GM19023 (cell line): ENCODE measurements around the gene TCF7L2.

ENCODE experiments used
- ATAC-seq: cut with Tn5 transposase; IDR thresholded peaks from one replicate; pipeline ENCODE4 v1.9.1; 2021; ENCODE audit warnings: mild to moderate bottlenecking, moderate library complexity; ENCODE audit not compliant: unreplicated experiment

Gene TCF7L2

DNA sequence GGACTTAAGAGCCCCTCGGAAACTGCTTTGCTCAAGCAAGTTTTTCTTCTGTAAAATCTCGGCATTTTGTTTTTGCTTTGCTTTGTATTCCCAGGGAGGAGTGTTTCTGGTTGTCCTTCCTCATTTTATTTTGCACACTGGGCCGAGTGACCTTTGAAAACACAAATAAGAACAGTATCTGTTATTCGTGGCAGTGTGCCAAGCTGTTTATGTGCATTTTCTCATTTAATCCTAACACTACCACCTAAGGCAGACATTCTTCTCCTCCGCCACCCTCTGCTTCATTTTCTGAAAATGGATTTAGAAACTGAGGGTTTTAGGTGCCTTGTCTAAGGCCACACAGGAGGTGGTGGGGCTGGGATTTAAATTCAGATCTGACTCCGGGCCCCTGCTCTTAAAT, 218.5 kb downstream of the TCF7L2 start:
- ATAC-seq, result no peak

DNA sequence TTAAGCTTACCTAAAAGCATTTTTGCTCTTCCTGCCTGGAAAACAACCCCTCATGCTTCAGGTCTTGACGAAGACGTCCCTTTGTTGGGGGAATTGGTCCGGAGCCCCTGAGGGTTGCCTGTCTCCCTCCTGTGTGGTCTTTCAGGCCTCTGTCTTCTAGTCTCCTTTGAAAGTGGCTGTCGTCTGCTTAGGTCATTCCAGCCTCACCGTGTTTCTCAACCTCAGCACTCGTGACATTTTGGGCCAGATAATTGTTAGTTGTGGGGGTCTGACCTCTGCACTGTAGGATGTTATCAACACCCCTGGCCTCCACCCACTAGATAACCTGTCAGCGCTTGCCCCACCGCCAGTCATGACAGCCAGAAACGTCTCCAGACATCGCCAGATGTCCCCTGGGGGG, 219.1 kb downstream of the TCF7L2 start:
- ATAC-seq, result no peak

DNA sequence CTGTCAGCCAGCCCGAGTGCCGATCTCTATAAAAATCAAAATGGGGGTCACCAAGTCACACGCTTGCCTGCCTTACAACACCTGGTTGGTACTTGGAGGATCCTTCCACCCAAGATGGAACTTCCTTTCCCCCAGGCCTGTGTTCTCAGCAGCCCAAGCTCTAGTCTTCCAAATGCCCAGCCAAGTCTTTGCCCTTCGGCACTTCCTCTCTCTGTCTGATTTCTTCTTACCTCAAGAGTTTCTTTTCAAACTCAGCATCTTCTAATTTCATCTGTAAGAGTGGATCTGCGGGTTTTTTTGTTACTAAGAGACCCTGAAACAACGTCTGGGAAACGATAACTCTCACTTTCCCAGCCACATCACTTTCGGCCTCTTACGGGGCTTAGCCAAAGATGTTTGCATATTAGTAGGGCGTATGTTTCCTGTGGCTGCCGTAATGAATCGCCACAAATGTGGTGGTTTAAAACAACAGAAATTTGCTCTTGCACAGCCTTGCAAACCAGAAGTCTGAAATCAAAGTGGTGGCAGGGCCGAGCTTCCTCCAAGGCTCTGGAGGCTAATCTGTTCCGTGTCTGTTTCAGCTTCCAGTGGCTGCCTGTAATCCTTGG, 219.9 kb downstream of the TCF7L2 start:
- ATAC-seq, result peak; percentile 83

GRCh38 chr10:113171662-113172061, 221.6 kb downstream of the TCF7L2 start:
- ATAC-seq, result no peak

DNA sequence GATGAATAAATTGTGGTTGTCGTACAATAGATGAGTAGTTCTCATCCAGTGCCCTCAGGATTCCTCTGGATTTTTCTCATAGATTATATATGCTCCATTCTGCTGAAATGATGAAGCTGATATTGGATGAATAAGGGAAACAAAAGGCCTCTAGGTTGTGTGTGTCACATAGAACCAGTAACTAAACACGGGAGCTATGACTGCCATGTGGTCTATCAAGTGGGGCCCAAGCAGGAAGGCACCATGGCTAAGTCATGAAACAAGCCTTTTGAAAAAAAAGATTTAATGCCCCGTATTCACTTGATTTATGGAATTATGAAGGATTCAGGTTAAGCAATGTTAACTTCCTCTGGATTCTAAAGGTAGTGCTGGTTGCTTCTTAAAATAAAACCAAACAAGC, 225.1 kb downstream of the TCF7L2 start:
- ATAC-seq, result no peak

GRCh38 chr10:113175756-113176651, 226.0 kb downstream of the TCF7L2 start:
- ATAC-seq, result no peak

DNA sequence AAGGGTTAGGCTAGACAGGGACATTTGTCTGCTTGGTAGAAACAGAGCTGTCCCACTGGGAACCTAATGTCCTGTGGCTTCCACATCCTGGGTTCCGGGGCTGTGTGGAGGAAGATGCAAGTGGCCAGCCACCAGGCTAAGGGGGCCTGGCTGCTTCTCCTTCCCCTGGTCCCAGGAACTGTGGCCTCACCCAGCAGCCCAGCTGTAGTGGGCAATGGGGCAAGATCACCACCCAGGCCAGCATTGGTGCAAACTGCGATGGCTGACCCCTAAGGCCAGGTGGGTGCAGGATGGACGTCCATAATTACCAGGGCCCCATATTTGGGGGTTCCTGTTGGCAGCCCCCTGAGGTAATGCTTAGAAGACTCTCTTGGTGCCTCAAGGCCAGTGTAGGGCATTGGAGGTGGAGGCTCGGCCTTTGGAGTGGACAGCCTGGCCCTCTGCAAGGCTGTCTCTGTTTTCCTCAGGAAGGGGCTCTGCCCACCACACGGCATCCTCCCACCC, 226.7 kb downstream of the TCF7L2 start:
- ATAC-seq, result no peak

DNA sequence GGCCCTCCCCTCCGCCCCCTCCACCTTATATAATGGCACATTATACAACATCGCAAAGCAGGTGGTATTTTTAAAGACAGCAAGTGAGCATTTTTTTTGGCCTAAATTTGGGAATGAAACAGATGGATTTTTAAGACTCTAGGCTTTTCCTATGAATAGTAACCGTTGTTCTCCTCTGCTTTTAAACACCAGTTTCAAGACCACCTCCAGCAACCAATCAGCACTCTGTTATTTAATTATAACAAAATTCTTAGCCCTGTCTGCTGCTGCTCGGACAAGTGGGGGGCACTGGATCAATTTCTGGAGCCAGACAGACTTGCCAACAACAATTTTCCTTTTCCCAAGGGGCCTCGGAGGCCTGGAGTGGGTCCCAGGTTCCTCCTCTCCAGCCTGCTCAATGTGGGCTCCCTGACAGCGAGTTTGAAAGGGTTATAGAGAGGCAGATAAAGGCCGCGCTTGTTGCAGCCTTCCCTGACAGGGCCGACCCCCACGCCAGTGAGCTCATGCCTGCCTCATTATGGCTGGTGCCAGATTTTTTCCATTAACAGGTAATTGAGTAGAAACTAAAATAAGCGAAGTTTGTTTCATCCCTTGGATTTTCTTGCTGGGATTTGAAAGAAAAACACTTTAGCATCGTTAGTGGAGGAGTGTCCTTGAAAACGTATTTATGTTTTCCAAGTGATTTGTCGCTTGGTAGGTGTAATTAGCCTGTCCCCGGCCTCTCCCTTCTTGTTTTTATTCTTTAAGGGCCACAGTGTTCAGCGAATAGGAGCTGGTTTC, 227.3 kb downstream of the TCF7L2 start:
- ATAC-seq, result no peak

DNA sequence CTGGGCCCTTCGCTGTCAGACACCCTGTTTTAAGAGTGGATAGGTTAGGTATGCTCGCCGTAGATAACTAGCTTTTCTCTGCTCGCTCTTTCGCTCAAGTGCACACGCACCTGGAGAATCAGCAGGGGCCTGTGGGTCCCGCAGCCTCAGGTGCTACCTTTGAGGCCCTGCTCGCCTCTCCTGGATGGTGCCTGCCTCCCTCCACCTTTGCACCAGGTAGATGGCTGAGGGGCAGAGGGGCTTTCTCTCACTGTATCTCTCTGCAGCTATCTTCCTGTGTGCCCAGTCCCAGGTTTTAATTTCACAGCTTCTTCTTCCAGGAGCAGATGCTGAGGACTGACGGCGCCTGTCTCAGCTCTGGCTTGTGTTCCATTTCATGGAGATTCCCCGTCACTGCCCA, 227.9 kb downstream of the TCF7L2 start:
- no peak for ATAC-seq

DNA sequence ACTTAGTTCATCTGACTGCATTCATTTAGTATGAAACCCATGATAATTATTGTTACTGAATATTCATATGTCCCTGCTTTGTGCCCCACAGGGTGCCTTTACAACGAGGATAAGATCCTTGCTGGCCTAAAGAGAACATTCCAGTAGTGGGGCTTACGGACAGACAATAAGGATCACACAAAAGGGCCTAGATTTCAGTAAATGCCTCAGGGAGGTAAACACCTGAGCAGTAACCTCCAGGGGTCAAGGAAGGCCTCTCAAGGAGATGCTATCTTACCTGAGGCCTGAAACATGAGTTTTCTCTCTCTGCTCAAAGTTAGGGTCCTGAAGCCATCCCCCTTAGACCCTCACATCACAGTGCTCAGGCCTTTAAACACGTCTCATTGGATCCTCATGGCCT, 228.7 kb downstream of the TCF7L2 start:
- no peak for ATAC-seq

GRCh38 chr10:113179265-113179664, 229.2 kb downstream of the TCF7L2 start:
- ATAC-seq, result no peak

- no peak for ATAC-seq
These were observed 229.9 kb downstream of the TCF7L2 start for GRCh38 chr10:113179966-113180365.

DNA sequence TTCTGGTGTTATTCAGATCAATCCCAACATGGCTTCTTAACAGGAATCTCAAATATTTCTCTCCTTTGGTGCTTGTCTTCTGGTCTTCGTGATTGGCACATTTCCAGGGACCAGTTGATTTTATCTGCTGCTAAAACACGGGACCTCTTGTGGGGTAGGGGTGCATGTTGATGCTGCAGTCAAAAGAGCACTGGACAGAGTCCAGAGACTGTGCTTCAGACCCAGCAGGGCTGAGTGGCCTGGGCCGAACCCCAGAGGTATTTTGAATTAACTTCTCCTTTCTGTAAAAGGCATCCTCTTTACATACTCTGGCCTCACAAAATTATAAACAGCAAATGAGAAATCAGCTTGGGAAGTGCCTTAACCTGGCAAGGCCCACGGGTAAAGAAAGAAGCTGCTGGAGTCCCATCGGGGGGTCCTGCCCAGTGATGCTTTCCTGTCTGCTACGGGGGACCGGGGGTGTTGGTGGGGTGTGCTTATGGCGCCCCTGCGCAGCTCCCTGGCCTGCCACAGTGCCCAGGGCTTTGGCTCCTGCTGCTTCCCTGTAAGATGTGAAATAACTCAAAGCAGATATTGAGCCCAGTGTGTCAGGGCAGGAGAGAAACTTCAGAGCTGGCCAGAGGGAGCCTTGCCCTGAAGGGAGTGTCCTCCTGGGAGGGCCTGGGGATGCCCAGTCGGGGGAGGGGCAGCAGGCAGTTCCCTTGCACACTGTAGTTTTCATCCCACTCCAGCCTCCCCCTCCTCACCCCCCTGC, 230.5 kb downstream of the TCF7L2 start:
- ATAC-seq, result no peak

GRCh38 chr10:113182154-113182553, 232.1 kb downstream of the TCF7L2 start:
- no peak for ATAC-seq

GRCh38 chr10:113183573-113183972, 233.5 kb downstream of the TCF7L2 start:
- ATAC-seq, result no peak

- ATAC-seq, result no peak
These were observed 237.2 kb downstream of the TCF7L2 start for GRCh38 chr10:113187063-113187777.

DNA sequence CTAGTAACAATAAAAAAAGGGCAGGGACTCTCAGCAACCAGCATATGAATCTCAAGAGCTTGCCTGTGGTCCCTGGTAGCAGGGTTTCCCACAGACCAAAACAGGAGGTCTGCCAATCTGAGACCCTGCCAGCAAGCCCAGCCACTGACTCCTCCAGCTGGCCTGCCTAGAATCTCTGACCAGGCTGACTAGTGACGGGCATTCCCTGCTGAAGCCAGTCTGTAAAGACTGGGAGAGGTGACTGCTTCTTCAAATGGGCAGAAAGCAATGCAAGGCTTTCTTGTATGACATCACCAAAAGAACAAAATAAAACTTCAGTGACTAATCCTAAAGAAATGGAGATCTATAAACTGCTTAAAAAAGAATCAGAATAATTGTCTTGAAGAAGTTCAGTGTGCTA, 249.4 kb downstream of the TCF7L2 start:
- no peak for ATAC-seq

DNA sequence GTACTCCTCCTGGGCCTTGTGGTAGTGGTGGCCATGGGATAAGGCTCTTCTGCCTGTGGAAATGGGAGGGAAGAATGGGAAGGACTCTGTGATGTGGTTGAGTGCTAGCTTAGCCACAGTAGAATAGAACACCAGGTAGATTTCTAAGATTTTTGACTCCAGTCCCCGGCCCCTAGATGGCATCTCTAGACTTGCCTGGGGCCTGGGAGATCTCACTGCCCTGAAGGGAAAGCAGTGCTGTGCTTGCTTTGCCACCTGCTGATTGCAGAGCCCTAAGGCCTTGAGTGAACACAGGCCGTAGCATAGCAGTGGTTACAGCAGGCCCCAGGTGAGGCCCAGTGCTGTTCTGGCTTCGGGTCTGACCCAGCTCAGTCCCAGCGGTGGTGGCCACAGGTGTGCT, 252.0 kb downstream of the TCF7L2 start:
- ATAC-seq, result no peak

GRCh38 chr10:113207924-113208323, 257.9 kb downstream of the TCF7L2 start:
- ATAC-seq, result no peak

DNA sequence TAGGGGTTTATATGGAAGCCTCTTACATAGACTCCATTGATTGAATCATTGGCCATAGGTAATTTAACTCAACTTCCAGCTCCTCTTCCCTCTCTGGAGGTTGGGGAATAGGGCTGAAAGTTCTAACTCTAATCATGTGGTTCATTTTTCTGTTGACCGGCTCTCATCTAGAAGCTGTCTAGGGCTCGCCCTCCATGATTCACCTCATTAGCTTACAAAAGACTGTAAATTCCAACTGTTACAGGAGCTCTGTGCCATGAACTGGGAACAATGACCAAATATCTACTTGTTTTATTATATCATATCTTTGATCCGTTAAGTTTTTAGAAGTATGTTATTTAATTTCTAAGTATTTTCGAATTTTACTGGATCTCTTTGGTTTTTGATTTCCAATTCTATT, 263.0 kb downstream of the TCF7L2 start:
- no peak for ATAC-seq
